Smooth muscle cell (in vitro differentiated cells): ENCODE measurements around the gene SBNO2. TPM values are rescaled to one million over a fixed set of nuclear protein-coding genes. Genes with fewer than 3 reads are reported as not detected.

ENCODE experiments used
- DNase-seq: peaks from one replicate; lab custom pipeline; 2025; ENCODE audit not compliant: unreplicated experiment; lab: John Stamatoyannopoulos, UW
- H2AFZ ChIP-seq: fragments of 200-600 bp; sonication (generic); 2 replicates; pipeline ENCODE4 v1.6.0; 2016; ENCODE audit warnings: antibody characterized with exemption, low read depth, mild to moderate bottlenecking
- H3F3A ChIP-seq: fragments of 200-600 bp; sonication (generic); 2 replicates; pipeline ENCODE4 v1.6.0; 2017; ENCODE audit warnings: antibody characterized with exemption, low read depth
- H3K27ac ChIP-seq: fragments of 200-600 bp; sonication (generic); 2 replicates; pipeline ENCODE4 v1.5.1; 2016; ENCODE audit warnings: low read depth, mild to moderate bottlenecking
- H3K27me3 ChIP-seq: fragments of 200-600 bp; sonication (generic); 2 replicates; pipeline ENCODE4 v1.6.1; 2016; ENCODE audit warnings: low read depth, mild to moderate bottlenecking
- H3K36me3 ChIP-seq: fragments of 200-600 bp; sonication (generic); 2 replicates; pipeline ENCODE4 v1.5.1; 2016; ENCODE audit warnings: low read depth
- H3K4me1 ChIP-seq: fragments of 200-600 bp; sonication (generic); 2 replicates; pipeline ENCODE4 v1.5.1; 2016; ENCODE audit warnings: low read depth
- H3K4me2 ChIP-seq: fragments of 200-600 bp; sonication (generic); 2 replicates; pipeline ENCODE4 v1.6.0; 2016; ENCODE audit warnings: mild to moderate bottlenecking
- H3K4me3 ChIP-seq: fragments of 200-600 bp; sonication (generic); 2 replicates; pipeline ENCODE4 v1.5.1; 2016; ENCODE audit warnings: mild to moderate bottlenecking
- H3K79me2 ChIP-seq: fragments of 200-600 bp; sonication (generic); 2 replicates; pipeline ENCODE4 v1.6.0; 2016; ENCODE audit warnings: low read depth, mild to moderate bottlenecking
- H3K9ac ChIP-seq: fragments of 200-600 bp; sonication (generic); 2 replicates; pipeline ENCODE4 v1.6.0; 2016; ENCODE audit warnings: low read depth
- H3K9me3 ChIP-seq: fragments of 200-600 bp; sonication (generic); replicated peaks from 2 replicates; pipeline ENCODE4 v1.5.1; 2016; ENCODE audit warnings: low read depth
- H4K20me1 ChIP-seq: fragments of 200-600 bp; sonication (generic); 2 replicates; pipeline ENCODE4 v1.6.0; 2016; ENCODE audit warnings: low read depth
- WGBS: methylation state at CpG from one replicate; pipeline ENCODE4 v1.1.7; 2016; ENCODE audit warnings: low lambda C conversion rate; 5-methylcytosine and 5-hydroxymethylcytosine counted together
- polyA plus RNA-seq: library from polyadenylated mRNA; unstranded; fragments of >200 nt; fragmentation: Nextera tagmentation; extraction: Ambion mirVana; gene quantifications from 2 replicates; pipeline ENCODE4 v1.2.1, GENCODE V29; 2016
- total RNA-seq: library from RNA; depleted of rRNA; stranded (reverse); fragments of >200 nt; gene quantifications from 2 replicates; pipeline ENCODE4 v1.2.3, GENCODE V29; 2014
- TF ChIP-seq, protein P1 (sequence below): fragments of 200-600 bp; sonication (generic); IDR thresholded peaks from 2 replicates; pipeline ENCODE4 v1.5.1; 2017; ENCODE audit warnings: borderline replicate concordance, mild to moderate bottlenecking, antibody characterized with exemption; ENCODE audit not compliant: insufficient read depth, poor library complexity, severe bottlenecking

The SBNO2 gene
- total and polyA plus RNA-seq, 2 experiments from 2014 or later, result 16.4 to 17.6 TPM

- DNase-seq, result no peak
- peak overlapping the region; percentile 100 for H3K4me2 ChIP-seq
- no peak overlapping the region for H2AFZ ChIP-seq
- H3K27me3 ChIP-seq, result no peaks in the 10 kb centered on the region
- peaks cover 14% of the 10 kb centered on the region for H3F3A ChIP-seq
- no peaks in the 10 kb centered on the region for H3K36me3 ChIP-seq
- TF ChIP-seq, protein P1, sequence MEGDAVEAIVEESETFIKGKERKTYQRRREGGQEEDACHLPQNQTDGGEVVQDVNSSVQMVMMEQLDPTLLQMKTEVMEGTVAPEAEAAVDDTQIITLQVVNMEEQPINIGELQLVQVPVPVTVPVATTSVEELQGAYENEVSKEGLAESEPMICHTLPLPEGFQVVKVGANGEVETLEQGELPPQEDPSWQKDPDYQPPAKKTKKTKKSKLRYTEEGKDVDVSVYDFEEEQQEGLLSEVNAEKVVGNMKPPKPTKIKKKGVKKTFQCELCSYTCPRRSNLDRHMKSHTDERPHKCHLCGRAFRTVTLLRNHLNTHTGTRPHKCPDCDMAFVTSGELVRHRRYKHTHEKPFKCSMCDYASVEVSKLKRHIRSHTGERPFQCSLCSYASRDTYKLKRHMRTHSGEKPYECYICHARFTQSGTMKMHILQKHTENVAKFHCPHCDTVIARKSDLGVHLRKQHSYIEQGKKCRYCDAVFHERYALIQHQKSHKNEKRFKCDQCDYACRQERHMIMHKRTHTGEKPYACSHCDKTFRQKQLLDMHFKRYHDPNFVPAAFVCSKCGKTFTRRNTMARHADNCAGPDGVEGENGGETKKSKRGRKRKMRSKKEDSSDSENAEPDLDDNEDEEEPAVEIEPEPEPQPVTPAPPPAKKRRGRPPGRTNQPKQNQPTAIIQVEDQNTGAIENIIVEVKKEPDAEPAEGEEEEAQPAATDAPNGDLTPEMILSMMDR, result no peak
- peak overlapping the region; percentile 75 for H3K27ac ChIP-seq
- H3K9ac ChIP-seq, result no peak overlapping the region
- H4K20me1 ChIP-seq, result peaks cover 64% of the 10 kb centered on the region
- H3K9me3 ChIP-seq, result no peaks in the 10 kb centered on the region
- WGBS, result 87% methylated on average over 34 of the region's 38 CpGs
- no peak overlapping the region for H3K4me3 ChIP-seq
- H3K79me2 ChIP-seq, result peaks cover 73% of the 10 kb centered on the region
- peaks cover 16% of the 10 kb centered on the region for H3K4me1 ChIP-seq
Observed at GRCh38 chr19:1170938-1171754, 2.9 kb downstream of the SBNO2 start.

DNA sequence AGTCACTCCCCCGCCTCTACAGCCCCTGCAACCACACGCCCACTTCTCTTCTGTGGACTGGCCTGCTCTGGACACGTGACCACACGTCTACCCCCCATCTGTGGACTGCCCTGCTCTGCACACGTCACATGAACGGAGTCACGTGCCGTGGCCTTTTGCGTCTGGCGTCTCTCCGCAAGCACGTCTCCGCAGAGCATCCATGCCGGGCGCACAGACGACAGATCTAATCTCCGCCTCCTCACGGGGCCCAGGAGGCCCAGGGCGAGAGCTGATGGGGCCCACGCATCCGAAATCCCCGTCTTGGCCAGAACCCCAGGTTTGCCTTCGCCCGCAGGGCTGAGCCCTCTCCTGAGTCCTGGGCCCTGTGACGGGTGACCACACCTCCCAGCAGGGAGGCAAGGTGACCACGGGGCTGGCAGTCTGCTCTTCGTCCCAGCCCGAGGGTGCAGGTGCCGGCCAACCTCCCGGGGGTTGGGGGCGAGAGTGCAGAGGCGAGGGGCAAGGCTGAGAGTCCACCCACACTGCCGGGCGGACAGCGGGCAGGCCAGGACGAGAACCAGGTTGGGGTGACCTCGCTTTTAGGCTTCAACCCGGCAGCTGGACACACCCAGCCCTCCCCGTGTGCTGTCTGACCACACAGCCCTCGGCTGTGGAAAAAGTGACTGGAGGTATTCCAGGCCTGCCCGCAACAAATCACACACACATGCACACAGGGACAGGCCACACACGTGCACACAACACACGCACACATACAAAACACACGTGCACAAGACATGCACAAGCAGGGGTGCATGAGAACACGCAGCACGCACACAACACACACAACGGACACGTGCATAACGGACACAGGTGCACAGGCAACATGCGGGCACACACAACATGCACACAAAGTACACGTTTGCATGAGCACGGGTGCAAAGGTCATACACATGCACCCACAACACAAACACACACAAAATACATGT, 3.9 kb downstream of the SBNO2 start:
- Histone ChIP-seq H3K4me1 (peaks cover 16% of the 10 kb centered on the region), H2AFZ (no peak overlapping the region), H3F3A (peaks cover 12% of the 10 kb centered on the region), H3K27me3 (no peaks in the 10 kb centered on the region), H4K20me1 (peaks cover 71% of the 10 kb centered on the region), H3K27ac (peak overlapping the region; percentile 63), H3K4me2 (peak overlapping the region; percentile 77), H3K36me3 (no peaks in the 10 kb centered on the region), H3K9ac (no peak overlapping the region), H3K79me2 (peaks cover 76% of the 10 kb centered on the region), H3K4me3 (no peak overlapping the region), H3K9me3 (no peaks in the 10 kb centered on the region)
- WGBS, result 79% methylated on average over 52 of the region's 52 CpGs
- TF ChIP-seq, protein P1, result no peak
- DNase-seq, result no peak

DNA sequence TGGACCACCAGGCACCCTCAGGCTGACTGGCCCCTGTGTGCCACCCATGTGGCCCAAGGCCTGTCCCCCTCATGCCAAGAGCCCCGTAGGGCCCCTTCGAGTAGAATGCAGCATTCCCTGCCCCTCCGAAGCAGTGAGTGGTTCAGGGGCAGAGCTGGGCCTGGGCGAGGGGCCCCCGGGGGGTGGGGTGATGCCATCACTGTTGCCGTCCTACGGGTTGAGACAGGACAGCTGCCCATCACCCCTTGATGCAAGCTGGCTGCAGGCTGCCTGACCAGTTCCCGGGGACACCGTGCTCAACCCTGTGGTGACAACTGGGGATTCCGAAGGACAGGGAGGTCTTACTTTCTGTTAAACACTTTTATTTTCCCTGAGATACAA, 4.7 kb downstream of the SBNO2 start:
- Histone ChIP-seq H3K27me3 (no peaks in the 10 kb centered on the region), H3K4me3 (no peak overlapping the region), H3K27ac (peak overlapping the region; percentile 63), H3K9me3 (no peaks in the 10 kb centered on the region), H3F3A (peaks cover 4% of the 10 kb centered on the region), H3K36me3 (no peaks in the 10 kb centered on the region), H3K4me2 (peak overlapping the region; percentile 77), H3K9ac (peak overlapping the region; percentile 62), H3K4me1 (peaks cover 16% of the 10 kb centered on the region), H4K20me1 (peaks cover 75% of the 10 kb centered on the region), H3K79me2 (peaks cover 79% of the 10 kb centered on the region), H2AFZ (no peak overlapping the region)
- 62% methylated on average over 10 of the region's 10 CpGs for WGBS
- TF ChIP-seq, protein P1, result no peak
- DNase-seq, result no peak
